PC-9 (cell line): ENCODE data around the gene DISP3. TPM values are rescaled to one million over a fixed set of nuclear protein-coding genes. Genes with fewer than 3 reads are reported as not detected.

Source experiments
- BruUV-seq: library from RNA; stranded (reverse); fragments of 400-500 nt; replicated peaks from 2 replicates; lab custom pipeline; 2021; lab: Mats Ljungman, UMichigan
- CTCF ChIA-PET: fragments of 300-600 bp; sonication (Branson Sonifier 250); formaldehyde crosslinking; loops from one replicate; lab custom pipeline; 2022; ENCODE audit warnings: antibody characterized with exemption; lab: Charles Lee
- POLR2A ChIA-PET: fragments of 300-600 bp; sonication (Branson Sonifier 250); formaldehyde crosslinking; loops from one replicate; lab custom pipeline; 2022; ENCODE audit warnings: antibody characterized with exemption; ENCODE audit not compliant: unreplicated experiment; lab: Charles Lee
- DNase-seq, 2 experiments: peaks; one replicate each; pipeline versions ENCODE4 v3.0.0 to v3.0.0-alpha.2; 2015 to 2022; ENCODE audit warnings: mixed read lengths in 1 of 2
- H2AFZ ChIP-seq: fragments of 200-600 bp; sonication (generic); 2 replicates; pipeline ENCODE4 v1.8.1; 2017; ENCODE audit warnings: antibody characterized with exemption
- H3F3A ChIP-seq: fragments of 200-600 bp; sonication (generic); 2 replicates; pipeline ENCODE4 v1.8.1; 2017; ENCODE audit warnings: antibody characterized with exemption, mild to moderate bottlenecking, low read depth; ENCODE audit not compliant: insufficient read depth
- H3K27ac ChIP-seq: fragments of 200-600 bp; sonication (generic); 2 replicates; pipeline ENCODE4 v1.6.1; 2016; ENCODE audit warnings: mixed run types
- H3K27me3 ChIP-seq: fragments of 200-600 bp; sonication (generic); 2 replicates; pipeline ENCODE4 v1.6.1; 2016; ENCODE audit warnings: low read depth, mixed run types; ENCODE audit not compliant: insufficient read depth
- H3K36me3 ChIP-seq: fragments of 200-600 bp; sonication (generic); 2 replicates; pipeline ENCODE4 v1.6.1; 2016; ENCODE audit warnings: low read depth, mixed run types
- H3K4me1 ChIP-seq: fragments of 200-600 bp; sonication (generic); replicated peaks from 2 replicates; pipeline ENCODE4 v1.6.1; 2016; ENCODE audit warnings: mixed run types; ENCODE audit not compliant: insufficient read depth
- H3K4me2 ChIP-seq: fragments of 200-600 bp; sonication (generic); 2 replicates; pipeline ENCODE4 v1.6.1; 2017; ENCODE audit warnings: mixed run types
- H3K4me3 ChIP-seq: fragments of 200-600 bp; sonication (generic); 2 replicates; pipeline ENCODE4 v1.6.1; 2016; ENCODE audit warnings: mixed run types
- H3K79me2 ChIP-seq: fragments of 200-600 bp; sonication (generic); 2 replicates; pipeline ENCODE4 v1.6.1; 2017; ENCODE audit warnings: low read depth, mixed run types
- H3K9me2 ChIP-seq: fragments of 200-600 bp; sonication (generic); 2 replicates; pipeline ENCODE4 v1.8.1; 2017; ENCODE audit warnings: mild to moderate bottlenecking; ENCODE audit not compliant: insufficient read depth
- H3K9me3 ChIP-seq: fragments of 200-600 bp; sonication (generic); 2 replicates; pipeline ENCODE4 v1.8.1; 2016; ENCODE audit warnings: low read depth; ENCODE audit not compliant: insufficient read depth
- H4K20me1 ChIP-seq: fragments of 200-600 bp; sonication (generic); 2 replicates; pipeline ENCODE4 v1.8.1; 2017; ENCODE audit not compliant: insufficient read depth
- CTCF ChIP-seq: fragments of 200-600 bp; sonication (generic); conservative IDR thresholded peaks from 2 replicates; pipeline ENCODE4 v1.6.1; 2017; ENCODE audit warnings: mixed run types, antibody characterized with exemption, mild to moderate bottlenecking, moderate library complexity
- EZH2 ChIP-seq: fragments of 200-600 bp; sonication (generic); IDR thresholded peaks from 2 replicates; pipeline ENCODE4 v1.8.0; 2017; ENCODE audit warnings: antibody characterized with exemption, low read depth
- intact Hi-C: fragments of 100-400 bp; cut with micrococcal nuclease; formaldehyde crosslinking; loops from one replicate; pipeline ENCODE4 v1.10.0; 2022; ENCODE audit not compliant: unreplicated experiment
- total RNA-seq: library from RNA; stranded (reverse); gene quantifications from 2 replicates; pipeline ENCODE4 v1.2.3, GENCODE V29; 2021

The DISP3 gene
- total RNA-seq, 1 experiment from 2014 or later = not detected

GRCh38 chr1:11558276-11558675 lies 79.3 kb downstream of the DISP3 start:
- CTCF ChIA-PET = no interaction called here
- peaks cover 71% of the 10 kb centered on the region for H3K27me3 ChIP-seq
- H3K36me3 ChIP-seq = no peaks in the 10 kb centered on the region
- H3K9me3 ChIP-seq = no peaks in the 10 kb centered on the region
- H2AFZ ChIP-seq = no peak overlapping the region
- no peak overlapping the region for H3K4me2 ChIP-seq
- no peaks in the 10 kb centered on the region for H3K4me1 ChIP-seq
- no peak for DNase-seq
- intact Hi-C loops = no loop called here
- H3K27ac ChIP-seq = no peak overlapping the region
- H3K9me2 ChIP-seq = no peaks in the 10 kb centered on the region
- no peaks in the 10 kb centered on the region for H4K20me1 ChIP-seq
- no peaks in the 10 kb centered on the region for H3K79me2 ChIP-seq
- no TSS peak for BruUV-seq
- H3F3A ChIP-seq = no peaks in the 10 kb centered on the region
- POLR2A ChIA-PET = no interaction called here
- TF ChIP-seq EZH2 = no peak
- no peak for TF ChIP-seq CTCF
- H3K4me3 ChIP-seq = no peak overlapping the region

GRCh38 chr1:11558871-11559590 lies 80.1 kb downstream of the DISP3 start:
- Histone ChIP-seq H3K4me2 (no peak overlapping the region), H3K36me3 (no peaks in the 10 kb centered on the region), H2AFZ (no peak overlapping the region), H3K9me2 (no peaks in the 10 kb centered on the region), H3K4me3 (no peak overlapping the region), H3K27ac (no peak overlapping the region), H4K20me1 (no peaks in the 10 kb centered on the region), H3K9me3 (no peaks in the 10 kb centered on the region), H3K79me2 (no peaks in the 10 kb centered on the region), H3K4me1 (no peaks in the 10 kb centered on the region), H3K27me3 (peaks cover 79% of the 10 kb centered on the region), H3F3A (no peaks in the 10 kb centered on the region)
- no TSS peak for BruUV-seq
- intact Hi-C loops = no loop called here
- no peak for DNase-seq
- TF ChIP-seq EZH2 = no peak
- no peak for TF ChIP-seq CTCF
- ChIA-PET POLR2A (no interaction called here), CTCF (no interaction called here)

GRCh38 chr1:11559591-11559970 lies 80.6 kb downstream of the DISP3 start:
- POLR2A ChIA-PET = no interaction called here
- H3K27me3 ChIP-seq = peaks cover 80% of the 10 kb centered on the region
- H3K36me3 ChIP-seq = no peaks in the 10 kb centered on the region
- no peak overlapping the region for H3K27ac ChIP-seq
- no peak overlapping the region for H3K4me2 ChIP-seq
- no peak for DNase-seq
- no peaks in the 10 kb centered on the region for H4K20me1 ChIP-seq
- no peak overlapping the region for H2AFZ ChIP-seq
- H3K9me2 ChIP-seq = no peaks in the 10 kb centered on the region
- no TSS peak for BruUV-seq
- no peaks in the 10 kb centered on the region for H3F3A ChIP-seq
- no peaks in the 10 kb centered on the region for H3K4me1 ChIP-seq
- TF ChIP-seq EZH2 (no peak), CTCF (no peak)
- intact Hi-C loops = no loop called here
- H3K9me3 ChIP-seq = no peaks in the 10 kb centered on the region
- CTCF ChIA-PET = interaction anchor here (0.7 kb wide), 1 partner anchor 510 kb away, joined by 3 read pairs; no protein-coding TSS in a partner anchor
- H3K79me2 ChIP-seq = no peaks in the 10 kb centered on the region
- H3K4me3 ChIP-seq = no peak overlapping the region
